G401 (cell line): ENCODE measurements around the gene DPEP3. TPM values are rescaled to one million over a fixed set of nuclear protein-coding genes. Genes with fewer than 3 reads are reported as not detected.

ENCODE experiments used
- DNase-seq: peaks from one replicate; pipeline ENCODE4 v3.0.0-alpha.2; 2015; ENCODE audit warnings: low spot score
- in situ Hi-C: cut with HindIII; loops from 2 replicates; pipeline ENCODE4 v1.10.0; 2016; ENCODE audit warnings: low sequenced_read_pairs, mixed read lengths
- total RNA-seq: library from RNA; depleted of rRNA; stranded (reverse); fragments of >200 nt; shearing (Covaris generic); gene quantifications from 2 replicates; pipeline ENCODE4 v1.2.3, GENCODE V29; 2014

DPEP3 gene
- total RNA-seq, 1 experiment from 2014 or later = not detected

DNA sequence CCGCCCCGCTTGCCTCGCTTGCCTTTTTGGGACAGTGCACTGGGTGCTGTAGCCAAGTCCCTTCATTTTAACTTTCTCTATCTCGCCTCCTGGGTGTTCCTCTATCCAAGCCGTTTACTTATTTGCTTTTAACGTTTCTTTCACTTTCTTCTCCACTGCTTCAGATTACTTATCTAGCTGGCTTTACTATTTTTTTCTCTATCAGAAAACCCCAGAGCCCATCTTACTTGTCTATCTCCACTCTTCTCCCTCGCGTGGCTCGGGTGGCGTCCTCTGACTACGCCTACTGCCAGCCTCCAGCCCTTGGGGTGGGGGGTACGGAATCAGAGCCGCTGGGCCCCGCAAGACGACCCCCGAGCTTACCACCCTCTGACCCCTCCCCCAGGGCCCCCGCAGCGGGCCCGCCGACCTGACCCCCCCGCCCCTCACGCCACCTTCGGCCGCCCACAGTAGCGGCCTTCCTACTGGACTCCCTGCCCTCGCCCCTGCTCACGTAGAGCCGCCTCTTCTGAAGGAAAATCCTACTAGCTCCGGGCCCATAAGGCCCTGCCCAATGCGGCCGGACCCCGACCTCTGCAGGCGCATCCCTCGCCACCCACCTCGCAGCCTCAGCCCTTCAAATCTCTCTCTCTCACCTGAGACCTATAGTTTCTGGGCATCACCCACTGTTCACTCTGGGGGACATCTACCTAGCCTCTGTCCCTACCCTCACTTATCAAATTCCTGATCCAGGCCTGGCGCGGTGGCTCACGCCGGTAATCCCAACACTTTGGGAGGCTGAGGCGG lies 10.9 kb downstream of the DPEP3 start:
- in situ Hi-C loops = no loop called here
- DNase-seq = no peak

GRCh38 chr16:67968400-67969253 lies 11.7 kb downstream of the DPEP3 start, which contains the start of gene SLC12A4:
Gene SLC12A4 (minus strand): TSS chr16:67968637. CDS start chr16:67968553, 84 bp downstream.
- peak; percentile 28 for DNase-seq

GRCh38 chr16:67967958-67968399 lies 12.3 kb downstream of the DPEP3 start:
- in situ Hi-C loops = no loop called here
- no peak for DNase-seq

More at GRCh38 chr16:67968400-67969253, 11.7 kb downstream of the DPEP3 start, which contains the start of gene SLC12A4:
- in situ Hi-C loops = no loop called here

DNA sequence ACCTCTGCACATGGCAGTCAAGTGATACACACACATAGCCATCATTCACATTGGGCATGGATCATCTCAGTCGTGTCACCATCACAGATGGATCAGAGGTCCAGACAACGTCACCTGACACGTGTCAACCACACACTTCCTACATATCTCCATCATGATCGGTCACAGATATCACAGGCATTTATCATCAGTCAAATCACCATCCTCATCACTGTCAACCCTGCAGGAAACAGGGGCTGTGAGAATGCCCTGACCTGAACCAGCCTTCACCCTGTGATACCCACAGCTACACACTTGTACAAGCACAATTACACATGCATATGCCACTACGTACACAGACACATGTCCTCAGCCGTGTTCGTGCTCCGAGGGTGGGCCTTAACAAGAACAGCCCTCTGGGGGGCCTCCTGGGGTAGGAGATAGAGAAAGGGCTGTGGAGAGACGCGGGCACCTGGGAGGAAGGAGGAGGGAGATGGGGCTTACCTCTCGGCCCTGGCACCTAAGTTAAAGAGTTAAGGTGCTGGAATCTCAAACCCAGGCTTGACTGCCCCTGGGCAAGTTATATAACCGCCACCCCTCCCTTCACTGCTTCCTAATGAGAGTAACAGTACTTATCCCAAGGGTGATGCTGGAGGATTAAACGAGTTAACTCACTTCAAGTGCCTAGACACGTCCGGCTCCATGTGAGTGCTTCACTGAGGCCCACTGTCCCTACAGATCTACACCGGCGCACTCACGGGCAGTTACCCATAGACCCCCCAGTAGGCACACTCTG lies 12.9 kb downstream of the DPEP3 start:
- in situ Hi-C loops = no loop called here
- no peak for DNase-seq

DNA sequence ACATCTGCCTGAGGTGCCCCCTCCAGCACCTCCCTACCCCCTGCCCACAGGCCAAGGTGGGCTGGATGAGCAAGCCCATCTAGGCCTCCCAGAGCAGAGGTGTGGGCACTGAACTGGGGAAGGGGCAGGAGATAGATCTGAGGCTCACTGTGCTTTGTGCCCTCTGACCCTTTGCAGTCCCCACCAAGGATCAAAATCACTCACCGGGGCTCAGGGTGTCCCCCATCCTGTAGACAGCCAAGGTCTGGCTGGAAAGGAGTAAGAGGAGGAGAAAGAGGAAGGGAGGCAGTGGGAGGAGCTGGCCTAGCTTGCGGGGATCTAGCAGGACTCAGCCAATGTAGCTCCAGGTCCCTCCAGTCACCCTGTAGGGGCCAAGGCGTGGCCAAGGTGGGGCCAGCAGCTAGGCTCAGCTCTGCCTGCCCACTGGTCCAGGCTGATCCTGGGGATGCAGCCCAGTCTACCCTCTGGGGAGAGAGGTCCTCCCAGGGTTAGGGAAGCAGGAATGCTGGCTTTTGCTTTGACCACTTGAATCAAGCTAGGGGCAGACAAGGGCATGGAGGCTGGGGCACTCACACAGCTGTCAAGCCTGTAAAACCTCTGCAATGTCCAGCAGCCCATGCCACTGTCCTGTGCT lies 13.6 kb downstream of the DPEP3 start:
- in situ Hi-C loops = no loop called here
- no peak for DNase-seq

DNA sequence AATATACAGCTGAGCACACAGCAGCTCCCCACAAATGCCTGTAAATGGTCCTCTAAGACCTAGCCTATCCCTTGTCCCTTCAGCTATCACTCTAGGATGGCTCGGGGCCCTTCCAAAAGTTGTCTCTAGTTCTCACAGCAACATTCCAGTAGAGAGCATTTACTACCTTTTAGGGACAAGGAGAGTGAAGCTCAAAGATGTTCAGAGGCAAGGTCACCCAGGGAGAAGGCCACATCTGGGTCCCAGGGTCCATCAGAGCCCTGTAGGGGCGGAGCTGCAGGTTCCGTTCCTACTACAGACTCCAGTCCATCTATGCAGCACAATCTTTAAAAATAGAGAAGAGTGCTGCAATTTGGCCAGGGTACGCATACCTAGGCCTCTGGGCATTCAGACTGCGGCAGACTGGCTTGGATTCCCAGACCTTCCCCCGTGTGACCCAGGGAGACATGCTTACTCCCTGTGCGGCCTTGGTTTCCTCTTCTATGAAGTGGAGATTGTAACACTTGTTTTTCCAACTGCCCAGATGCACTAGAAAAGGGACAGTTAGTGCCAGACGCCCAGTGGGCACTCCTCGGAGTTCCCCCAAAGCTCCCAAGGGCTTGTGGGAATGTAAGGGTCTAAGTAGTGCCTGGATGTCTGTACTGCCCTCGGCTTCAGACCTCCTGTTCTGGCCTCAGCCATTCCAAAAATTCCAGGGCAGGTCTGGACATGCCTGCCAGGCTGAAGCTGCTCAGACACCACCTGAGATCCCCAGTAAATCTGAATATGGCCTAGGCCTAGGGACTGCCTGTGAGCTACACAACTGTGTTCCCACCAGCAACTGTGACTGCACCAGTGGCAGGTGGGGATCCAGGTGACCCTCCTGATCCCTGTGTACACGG lies 14.4 kb downstream of the DPEP3 start:
- DNase-seq = no peak
- in situ Hi-C loops = no loop called here

GRCh38 chr16:67964477-67965131 lies 15.7 kb downstream of the DPEP3 start:
- no peak for DNase-seq
- in situ Hi-C loops = no loop called here

GRCh38 chr16:67963662-67964321 lies 16.5 kb downstream of the DPEP3 start:
- no peak for DNase-seq
- in situ Hi-C loops = no loop called here

DNA sequence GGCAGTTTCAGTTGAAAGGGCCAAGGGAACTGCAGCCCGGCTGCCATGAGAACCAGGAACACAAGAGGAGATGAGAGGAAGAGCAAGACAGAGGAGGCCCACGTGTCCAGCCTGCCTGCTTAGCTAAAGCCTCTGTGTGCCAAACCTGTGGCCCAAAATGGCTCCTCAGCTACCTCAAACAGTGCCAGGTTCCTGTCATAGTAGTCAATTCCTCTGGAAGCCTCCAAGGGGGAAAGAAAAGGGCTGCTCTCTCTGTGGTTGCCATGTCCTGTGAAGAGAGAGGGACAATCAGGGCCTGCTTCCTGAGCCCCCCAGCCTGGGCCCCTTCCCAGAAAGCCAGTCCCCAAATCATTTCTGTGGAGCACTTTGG lies 17.0 kb downstream of the DPEP3 start:
- DNase-seq = no peak
- in situ Hi-C loops = no loop called here

DNA sequence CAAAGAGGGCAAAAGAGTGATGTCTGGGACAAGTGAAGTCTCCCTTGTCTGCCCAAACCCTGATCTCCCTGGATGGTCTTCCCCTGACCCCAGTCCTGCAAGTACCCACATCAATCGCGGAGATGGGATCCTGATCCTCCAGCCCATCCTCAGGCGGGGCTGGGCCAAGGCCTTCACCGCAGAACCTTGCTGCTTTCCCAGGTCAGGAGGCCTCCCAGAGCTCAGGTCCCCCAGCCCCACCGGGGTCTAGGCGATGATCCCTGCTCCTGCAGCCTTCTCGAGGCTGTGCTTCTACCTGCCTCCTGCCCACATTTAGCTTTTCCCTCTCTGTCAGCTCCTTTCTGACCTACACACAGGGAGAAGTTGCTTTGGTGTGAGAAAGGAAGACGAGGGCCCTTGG lies 18.2 kb downstream of the DPEP3 start:
- in situ Hi-C loops = no loop called here
- DNase-seq = no peak

GRCh38 chr16:67961551-67961957 lies 18.7 kb downstream of the DPEP3 start:
- no peak for DNase-seq
- in situ Hi-C loops = no loop called here

- in situ Hi-C loops = no loop called here
- no peak for DNase-seq
These were observed 20.6 kb downstream of the DPEP3 start for GRCh38 chr16:67959536-67960329.

DNA sequence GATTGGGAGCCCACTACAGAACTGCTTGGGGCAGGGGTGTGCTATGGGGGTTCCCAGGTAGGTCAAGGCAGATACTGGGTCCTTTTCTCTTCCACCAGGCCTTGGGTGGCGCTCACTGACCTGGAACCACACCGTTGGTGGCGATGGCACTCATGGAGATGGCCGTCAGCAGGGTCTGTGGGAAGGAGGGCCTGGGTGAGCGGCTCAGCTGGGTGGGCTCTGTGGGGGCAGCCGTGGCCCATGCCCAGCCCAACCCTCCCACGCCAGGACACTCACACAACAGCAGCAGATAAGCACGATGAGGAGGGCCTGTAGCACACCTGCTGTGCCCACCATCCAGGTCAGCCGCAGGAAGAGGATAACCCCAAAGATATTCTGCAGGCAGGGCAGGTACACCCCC lies 22.7 kb downstream of the DPEP3 start:
- no peak for DNase-seq
- in situ Hi-C loops = no loop called here

DNA sequence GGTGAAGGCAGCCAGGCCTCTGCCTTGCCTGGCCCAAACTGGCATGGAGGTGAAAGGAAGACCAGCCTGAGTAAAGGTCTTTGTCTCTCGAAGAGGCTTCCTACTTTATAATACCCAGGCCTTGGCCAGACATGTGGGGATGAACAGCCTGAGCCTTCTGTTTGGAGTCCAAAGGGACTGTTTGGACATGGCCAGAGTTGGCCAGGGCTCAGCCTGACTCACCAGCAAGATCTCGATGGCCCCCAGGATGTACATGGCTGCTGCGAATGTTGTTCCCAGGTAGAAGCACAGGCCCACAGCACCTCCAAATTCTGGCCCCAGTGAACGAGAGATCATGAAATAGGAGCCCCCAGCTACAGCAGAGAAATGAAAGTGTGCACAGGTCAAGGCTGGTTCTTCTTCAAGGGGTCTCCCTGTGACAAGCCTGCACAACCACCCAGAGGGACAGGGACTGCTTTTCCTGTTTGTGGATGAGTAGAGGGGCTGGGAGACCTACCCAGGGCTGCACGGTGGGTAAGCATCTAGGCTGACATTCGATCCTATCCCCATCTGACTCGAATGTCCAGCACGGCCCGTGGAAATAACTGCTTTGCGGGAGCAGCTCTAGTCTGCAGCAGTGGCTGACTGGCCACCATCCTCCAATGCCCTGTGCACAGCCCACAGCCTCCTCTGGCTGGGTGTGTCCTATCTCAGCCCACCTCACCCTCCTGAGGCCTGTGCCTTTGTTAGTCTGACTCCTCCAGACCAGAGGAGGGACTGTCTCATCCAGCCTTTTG lies 25.7 kb downstream of the DPEP3 start:
- DNase-seq = no peak
- in situ Hi-C loops = no loop called here

DNA sequence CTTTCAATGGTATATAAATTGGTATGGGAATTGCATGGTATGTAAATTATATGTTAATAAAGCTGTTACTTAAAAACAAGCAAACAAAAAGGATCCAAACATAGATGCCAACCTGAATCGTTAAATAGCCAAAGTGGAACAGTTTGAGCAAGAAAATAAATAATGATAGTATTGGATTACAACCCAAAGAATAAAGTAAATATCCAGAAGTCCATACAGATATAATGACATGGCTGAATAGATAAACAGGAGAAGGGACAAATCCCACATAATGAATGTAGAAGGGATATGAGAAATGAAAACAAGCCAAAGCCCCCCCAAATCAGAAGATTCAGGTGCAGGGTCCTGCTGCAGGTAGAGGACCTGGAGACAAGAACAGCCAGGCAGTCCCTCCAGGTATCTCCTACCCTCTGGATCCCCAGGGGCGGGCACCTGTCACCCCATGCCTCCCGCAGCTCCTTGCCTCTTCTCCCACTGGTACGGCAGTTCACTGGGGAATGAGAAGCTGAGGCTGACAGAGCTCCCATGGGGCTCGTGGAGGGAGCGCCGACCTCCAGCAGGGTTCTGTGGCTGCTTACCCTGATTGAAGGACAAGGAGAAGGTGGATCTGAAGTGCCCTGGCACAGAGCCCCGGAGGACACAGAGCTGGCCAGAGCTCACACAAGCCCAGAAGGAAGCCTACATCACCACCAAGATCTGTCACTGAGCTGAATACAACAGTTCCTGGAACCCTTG lies 26.5 kb downstream of the DPEP3 start:
- in situ Hi-C loops = no loop called here

More for the DNA sequence above, 26.5 kb downstream of the DPEP3 start:
- no peak for DNase-seq
